Epithelial cell of esophagus (primary cell): ENCODE data around the gene BFSP1.

Experiments
- DNase-seq: peaks from one replicate; pipeline ENCODE4 v3.0.0; 2010; ENCODE audit warnings: low read depth
- H3K4me3 ChIP-seq: 2 replicates; pipeline ENCODE4 v1.5.1; 2011; ENCODE audit warnings: mild to moderate bottlenecking, low read length, control low read depth
- CTCF ChIP-seq: IDR thresholded peaks from 2 replicates; pipeline ENCODE4 v1.5.1; 2011; ENCODE audit warnings: low read depth, mild to moderate bottlenecking, low read length, control low read depth, inconsistent platforms; ENCODE audit not compliant: insufficient read depth; ENCODE audit errors: missing control alignments

The BFSP1 gene

GRCh38 chr20:17565169-17565845 lies 34.1 kb upstream of the BFSP1 start:
- no peak for DNase-seq
- TF ChIP-seq CTCF = no peak
- no peak overlapping the region for H3K4me3 ChIP-seq

- peak; percentile 81 for DNase-seq
- no peak for TF ChIP-seq CTCF
These were observed 31.7 kb upstream of the BFSP1 start for GRCh38 chr20:17562804-17563305.

GRCh38 chr20:17560344-17561074 lies 29.3 kb upstream of the BFSP1 start:
- no peak for TF ChIP-seq CTCF
- DNase-seq = peak; percentile 47
- no peak overlapping the region for H3K4me3 ChIP-seq

More at GRCh38 chr20:17562804-17563305, 31.7 kb upstream of the BFSP1 start:
- H3K4me3 ChIP-seq = no peak overlapping the region

GRCh38 chr20:17559338-17559737 lies 28.2 kb upstream of the BFSP1 start:
- no peak for DNase-seq
- no peak overlapping the region for H3K4me3 ChIP-seq
- TF ChIP-seq CTCF = no peak

- H3K4me3 ChIP-seq = peak overlapping the region; percentile 37
- no peak for DNase-seq
- no peak for TF ChIP-seq CTCF
These were observed 27.7 kb upstream of the BFSP1 start for GRCh38 chr20:17558941-17559304.

GRCh38 chr20:17558154-17558940 lies 27.2 kb upstream of the BFSP1 start:
- DNase-seq = peak; percentile 85
- no peak for TF ChIP-seq CTCF
- H3K4me3 ChIP-seq = peak overlapping the region; percentile 37
